Common myeloid progenitor, CD34-positive (primary cell): ENCODE measurements around the gene GFPT1.

ENCODE experiments used
- CTCF ChIA-PET: fragments of 350-600 bp; sonication (Branson Sonifier 250); formaldehyde crosslinking; loops from one replicate; lab custom pipeline; 2021; ENCODE audit warnings: antibody characterized with exemption; lab: Charles Lee
- POLR2A ChIA-PET: fragments of 350-600 bp; sonication (Branson Sonifier 250); formaldehyde crosslinking; loops from one replicate; lab custom pipeline; 2021; ENCODE audit warnings: antibody characterized with exemption; lab: Charles Lee
- DNase-seq, 3 donors: peaks; one replicate each; pipeline versions ENCODE4 v3.0.0 to v3.0.0-alpha.2; 2013
- H3K27ac ChIP-seq, 2 experiments: 1 replicate in 1 of 2; 2 replicates in 1 of 2; pipeline ENCODE4 v1.7.0; 2013; ENCODE audit warnings: inconsistent platforms in 2 of 2, low read length in 2 of 2, mild to moderate bottlenecking in 2 of 2, low read depth in 1 of 2, moderate library complexity in 1 of 2; ENCODE audit not compliant: severe bottlenecking in 2 of 2, insufficient read depth in 1 of 2, poor library complexity in 1 of 2
- H3K27me3 ChIP-seq, 5 experiments: replicated peaks in 2 of 5; 1 replicate in 3 of 5; 2 replicates in 2 of 5; pipeline versions ENCODE4 v1.6.1 to v1.7.0; 2013; ENCODE audit warnings: low read length in 4 of 5, mild to moderate bottlenecking in 2 of 5, moderate library complexity in 2 of 5, inconsistent platforms in 1 of 5; ENCODE audit not compliant: insufficient read depth in 5 of 5, control insufficient read depth in 4 of 5
- H3K36me3 ChIP-seq, 4 experiments: 1 replicate in 2 of 4; 2 replicates in 2 of 4; pipeline versions ENCODE4 v1.6.1 to v1.7.0; 2013; ENCODE audit warnings: low read length in 3 of 4, control low read depth in 1 of 4, mild to moderate bottlenecking in 1 of 4; ENCODE audit not compliant: control insufficient read depth in 4 of 4, insufficient read depth in 4 of 4
- H3K4me1 ChIP-seq, 4 experiments: 1 replicate in 3 of 4; 2 replicates in 1 of 4; pipeline versions ENCODE4 v1.6.1 to v1.7.1; 2013; ENCODE audit warnings: low read length in 3 of 4, mild to moderate bottlenecking in 3 of 4, control low read depth in 1 of 4, inconsistent platforms in 1 of 4, moderate library complexity in 1 of 4; ENCODE audit not compliant: control insufficient read depth in 4 of 4, insufficient read depth in 4 of 4; ENCODE audit errors: control extremely low read depth in 1 of 4
- H3K4me3 ChIP-seq, 7 experiments: 1 replicate in 4 of 7; 2 replicates in 3 of 7; pipeline versions ENCODE4 v1.5.1 to v1.7.0; 2013; ENCODE audit warnings: mild to moderate bottlenecking in 7 of 7, low read length in 6 of 7, moderate library complexity in 6 of 7, inconsistent platforms in 2 of 7, low read depth in 2 of 7, control low read depth in 1 of 7; ENCODE audit not compliant: insufficient read depth in 4 of 7, control insufficient read depth in 1 of 7; ENCODE audit errors: extremely low read depth in 1 of 7
- H3K9me3 ChIP-seq, 5 experiments: 1 replicate in 4 of 5; 2 replicates in 1 of 5; pipeline versions ENCODE4 v1.6.1 to v1.7.1; 2013; ENCODE audit warnings: low read length in 4 of 5, mild to moderate bottlenecking in 2 of 5, inconsistent platforms in 1 of 5, low read depth in 1 of 5, moderate library complexity in 1 of 5; ENCODE audit not compliant: control insufficient read depth in 4 of 5, insufficient read depth in 2 of 5; ENCODE audit errors: control extremely low read depth in 1 of 5
- WGBS: methylation state at CpG from one replicate; pipeline ENCODE4 v1.1.5; 2013; ENCODE audit not compliant: insufficient coverage; 5-methylcytosine and 5-hydroxymethylcytosine counted together

The GFPT1 gene

GRCh38 chr2:69305712-69306392 lies 81.2 kb downstream of the GFPT1 start:
- H3K36me3 ChIP-seq, result no peaks in the 10 kb centered on the region
- WGBS, result 29% methylated on average over 16 of the region's 17 CpGs
- peaks cover 0 to 32% (median 22%) of the 10 kb centered on the region in 4 experiments for H3K4me1 ChIP-seq
- CTCF ChIA-PET, result interaction anchor here (0.9 to 7.3 kb wide), 21 partner anchors 8 to 362 kb away, joined by 3 to 62 read pairs (median 4); partner anchors contain the start of gene ANTXR1
- peak overlapping the region in 5 of 7 experiments; percentile 48 to 77 (median 70) for H3K4me3 ChIP-seq
- no peak overlapping the region for H3K27ac ChIP-seq
- H3K9me3 ChIP-seq, result peaks cover 0 to 8% (median 5%) of the 10 kb centered on the region in 5 experiments
- H3K27me3 ChIP-seq, result peaks cover 0 to 40% (median 20%) of the 10 kb centered on the region in 5 experiments
- POLR2A ChIA-PET, result no interaction called here
- peak in 2 of 3 donors; percentile 28 to 29 for DNase-seq

GRCh38 chr2:69305166-69305565 lies 81.9 kb downstream of the GFPT1 start:
- H3K36me3 ChIP-seq, result no peaks in the 10 kb centered on the region
- no peak overlapping the region for H3K4me3 ChIP-seq
- H3K9me3 ChIP-seq, result peaks cover 0 to 8% (median 5%) of the 10 kb centered on the region in 5 experiments
- peaks cover 0 to 32% (median 22%) of the 10 kb centered on the region in 4 experiments for H3K4me1 ChIP-seq
- POLR2A ChIA-PET, result no interaction called here
- DNase-seq, result no peak
- CTCF ChIA-PET, result interaction anchor here (0.9 to 7.3 kb wide), 9 partner anchors 11 to 362 kb away, joined by 3 to 62 read pairs (median 4); no protein-coding TSS in a partner anchor
- no peak overlapping the region for H3K27ac ChIP-seq
- H3K27me3 ChIP-seq, result peaks cover 0 to 40% (median 20%) of the 10 kb centered on the region in 5 experiments
- WGBS, result 91% methylated on average over 3 of the region's 7 CpGs

GRCh38 chr2:69304656-69305055 lies 82.4 kb downstream of the GFPT1 start:
- DNase-seq, result no peak
- ChIA-PET POLR2A (interaction anchor here (0.6 kb wide), 1 partner anchor 11 kb away, joined by 4 read pairs; no protein-coding TSS in a partner anchor), CTCF (interaction anchor here (3.2 to 7.3 kb wide), 2 partner anchors 277 to 282 kb away, joined by 26 to 62 read pairs; no protein-coding TSS in a partner anchor)
- Histone ChIP-seq H3K36me3 (no peaks in the 10 kb centered on the region), H3K9me3 (peaks cover 0 to 8% (median 5%) of the 10 kb centered on the region in 5 experiments), H3K27me3 (peaks cover 0 to 40% (median 20%) of the 10 kb centered on the region in 5 experiments), H3K4me1 (peaks cover 0 to 27% (median 20%) of the 10 kb centered on the region in 4 experiments), H3K4me3 (no peak overlapping the region), H3K27ac (no peak overlapping the region)
- 84% methylated on average over 5 of the region's 13 CpGs for WGBS

GRCh38 chr2:69300650-69301049 lies 86.4 kb downstream of the GFPT1 start:
- peaks cover 0 to 24% (median 9%) of the 10 kb centered on the region in 5 experiments for H3K27me3 ChIP-seq
- H3K9me3 ChIP-seq, result peaks cover 0 to 8% (median 5%) of the 10 kb centered on the region in 5 experiments
- WGBS, result 100% methylated on average over 1 of the region's 3 CpGs
- H3K4me1 ChIP-seq, result no peaks in the 10 kb centered on the region
- DNase-seq, result no peak
- CTCF ChIA-PET, result no interaction called here
- no peaks in the 10 kb centered on the region for H3K36me3 ChIP-seq
- POLR2A ChIA-PET, result no interaction called here
- no peak overlapping the region for H3K27ac ChIP-seq
- no peak overlapping the region for H3K4me3 ChIP-seq

GRCh38 chr2:69299772-69300516 lies 87.1 kb downstream of the GFPT1 start:
- WGBS, result 50% methylated on average over 2 of the region's 4 CpGs
- no peaks in the 10 kb centered on the region for H3K36me3 ChIP-seq
- POLR2A ChIA-PET, result no interaction called here
- no peaks in the 10 kb centered on the region for H3K4me1 ChIP-seq
- no peak for DNase-seq
- H3K27me3 ChIP-seq, result peaks cover 0 to 17% (median 6%) of the 10 kb centered on the region in 5 experiments
- CTCF ChIA-PET, result interaction anchor here (1.8 kb wide), 1 partner anchor 8 kb away, joined by 4 read pairs; no protein-coding TSS in a partner anchor
- peaks cover 0 to 8% (median 5%) of the 10 kb centered on the region in 5 experiments for H3K9me3 ChIP-seq
- H3K27ac ChIP-seq, result no peak overlapping the region
- no peak overlapping the region for H3K4me3 ChIP-seq

GRCh38 chr2:69298862-69299261 lies 88.2 kb downstream of the GFPT1 start:
- ChIA-PET POLR2A (no interaction called here), CTCF (interaction anchor here (1.8 kb wide), 1 partner anchor 9 kb away, joined by 4 read pairs; no protein-coding TSS in a partner anchor)
- H3K4me3 ChIP-seq, result no peak overlapping the region
- no peaks in the 10 kb centered on the region for H3K4me1 ChIP-seq
- H3K9me3 ChIP-seq, result peaks cover 0 to 2% (median 1%) of the 10 kb centered on the region in 5 experiments
- DNase-seq, result no peak
- H3K36me3 ChIP-seq, result no peaks in the 10 kb centered on the region
- peaks cover 0 to 7% (median 2%) of the 10 kb centered on the region in 5 experiments for H3K27me3 ChIP-seq
- 96% methylated on average over 3 of the region's 4 CpGs for WGBS
- no peak overlapping the region for H3K27ac ChIP-seq
